Activated gamma-delta T cell treated with anti-CD3 and anti-CD28 coated beads, Interleukin-2, amount 50 U/mL, for 16 hours (primary cell): ENCODE measurements around the gene TLR9.

Experiments used
- DNase-seq: peaks from one replicate; pipeline ENCODE4 v3.0.0-alpha.2; 2020; ENCODE audit warnings: low read depth

The TLR9 gene

GRCh38 chr3:52246728-52247408 is 21.4 kb upstream of the TLR9 start:
- DNase-seq, result no peak

- no peak for DNase-seq
Measured at GRCh38 chr3:52246264-52246620, 20.8 kb upstream of the TLR9 start.

GRCh38 chr3:52245322-52246263 is 20.1 kb upstream of the TLR9 start, which contains the start of gene PPM1M:
Gene PPM1M, plus strand, starts transcription at chr3:52245759. Its CDS starts 66 bp downstream, at chr3:52245825.
- peak; percentile 51 for DNase-seq

GRCh38 chr3:52243791-52244628 is 18.6 kb upstream of the TLR9 start:
- no peak for DNase-seq

GRCh38 chr3:52242039-52242438 is 16.6 kb upstream of the TLR9 start:
- DNase-seq, result no peak

GRCh38 chr3:52240886-52241370 is 15.5 kb upstream of the TLR9 start:
- no peak for DNase-seq

GRCh38 chr3:52240059-52240885 is 14.8 kb upstream of the TLR9 start:
- DNase-seq, result peak; percentile 42

GRCh38 chr3:52238761-52239701 is 13.6 kb upstream of the TLR9 start, which contains the start of gene TWF2:
Gene TWF2, minus strand, starts transcription at chr3:52239158. Its CDS starts 142 bp downstream, at chr3:52239016.
- DNase-seq, result peak; percentile 80

- DNase-seq, result no peak
Measured at GRCh38 chr3:52238193-52238760, 12.8 kb upstream of the TLR9 start.

GRCh38 chr3:52237657-52238172 is 12.3 kb upstream of the TLR9 start:
- DNase-seq, result no peak

- DNase-seq, result no peak
Measured at GRCh38 chr3:52237006-52237656, 11.7 kb upstream of the TLR9 start.

- DNase-seq, result no peak
Measured at GRCh38 chr3:52236424-52236886, 11.0 kb upstream of the TLR9 start.

GRCh38 chr3:52234516-52235447 is 9.3 kb upstream of the TLR9 start:
- no peak for DNase-seq

- no peak for DNase-seq
Measured at GRCh38 chr3:52233968-52234367, 8.5 kb upstream of the TLR9 start.

- no peak for DNase-seq
Measured at GRCh38 chr3:52233108-52233591, 7.7 kb upstream of the TLR9 start.

GRCh38 chr3:52232279-52233107 is 7.0 kb upstream of the TLR9 start:
- DNase-seq, result no peak
